ENCODE data around the gene NCOR1.
"Not testable (repeated sequence)": the region's sequence is repeated elsewhere in the genome, so short reads cannot be mapped to it uniquely, and the experiment has no call there.

Gene NCOR1

GRCh38 chr17:16222406-16222805 lies 7.1 kb upstream of the NCOR1 start:
- DNase-seq, result no peak
- no peak overlapping the region for H3K4me3 ChIP-seq (ENCODE audit: low read length)
- no peaks in the 10 kb centered on the region for H3K9me3 ChIP-seq (replicated peaks; ENCODE audit: insufficient read depth, low read length)
- no peaks in the 10 kb centered on the region for H3K4me1 ChIP-seq (ENCODE audit: low read length)
- no peak overlapping the region for H3K27ac ChIP-seq (ENCODE audit: low read length)
- H4K20me1 ChIP-seq (ENCODE audit: insufficient read depth, low read length), result no peaks in the 10 kb centered on the region
- no peak overlapping the region for H3K4me2 ChIP-seq (ENCODE audit: low read depth, low read length)
- no peaks in the 10 kb centered on the region for H3K36me3 ChIP-seq (replicated peaks; ENCODE audit: insufficient read depth, low read length)
- no peaks in the 10 kb centered on the region for H3F3A ChIP-seq (ENCODE audit: insufficient read depth, low read length)
- TF ChIP-seq CTCF (IDR thresholded peaks at IDR 0.05; ENCODE audit: low read length) (no peak), EZH2phosphoT487 (IDR thresholded peaks at IDR 0.05; ENCODE audit: low read length) (no peak), EZH2 (optimal IDR thresholded peaks at IDR 0.05; ENCODE audit: low read depth, low read length) (no peak)
- H3K9me2 ChIP-seq (replicated peaks; ENCODE audit: insufficient read depth, low read length), result no peaks in the 10 kb centered on the region
- H3K79me2 ChIP-seq (ENCODE audit: low read length), result peaks cover 34% of the 10 kb centered on the region
- H2AFZ ChIP-seq (ENCODE audit: low read length), result no peak overlapping the region
- no peak overlapping the region for H3K9ac ChIP-seq (ENCODE audit: low read length)
- no peaks in the 10 kb centered on the region for H3K27me3 ChIP-seq (replicated peaks; ENCODE audit: insufficient read depth, low read length)

GRCh38 chr17:16217002-16217635 lies 1.8 kb upstream of the NCOR1 start, which contains the start of gene PIGL:
Gene PIGL, plus strand, starts transcription at chr17:16217210. Its CDS starts 17 bp downstream, at chr17:16217227.
- peak within 1 kb of the TSS; percentile 70 for H3K4me2 ChIP-seq (ENCODE audit: low read depth, low read length)
- H3K36me3 ChIP-seq (replicated peaks; ENCODE audit: insufficient read depth, low read length), result no peaks in the 10 kb centered on the region
- peak within 1 kb of the TSS; percentile 92; the same call in 1 of the 2 replicates for H3K27ac ChIP-seq (ENCODE audit: low read length)
- peak; percentile 92 for DNase-seq
- H3K4me1 ChIP-seq (ENCODE audit: low read length), result peaks cover 3% of the 10 kb centered on the region
- TF ChIP-seq CTCF (IDR thresholded peaks at IDR 0.05; ENCODE audit: low read length) (no peak), EZH2phosphoT487 (IDR thresholded peaks at IDR 0.05; ENCODE audit: low read length) (no peak), EZH2 (optimal IDR thresholded peaks at IDR 0.05; ENCODE audit: low read depth, low read length) (no peak)
- H3K4me3 ChIP-seq (ENCODE audit: low read length), result peak within 1 kb of the TSS; percentile 98
- H3K27me3 ChIP-seq (replicated peaks; ENCODE audit: insufficient read depth, low read length), result no peaks in the 10 kb centered on the region
- H3F3A ChIP-seq (ENCODE audit: insufficient read depth, low read length), result peaks cover 19% of the 10 kb centered on the region
- H3K9me2 ChIP-seq (replicated peaks; ENCODE audit: insufficient read depth, low read length), result no peaks in the 10 kb centered on the region
- H4K20me1 ChIP-seq (ENCODE audit: insufficient read depth, low read length), result no peaks in the 10 kb centered on the region
- H3K9ac ChIP-seq (ENCODE audit: low read length), result peak within 1 kb of the TSS; percentile 93
- H2AFZ ChIP-seq (ENCODE audit: low read length), result peak within 1 kb of the TSS; percentile 95
- H3K79me2 ChIP-seq (ENCODE audit: low read length), result peaks cover 68% of the 10 kb centered on the region
- no peaks in the 10 kb centered on the region for H3K9me3 ChIP-seq (replicated peaks; ENCODE audit: insufficient read depth, low read length)

- H2AFZ ChIP-seq (ENCODE audit: low read length), result peak overlapping the region; percentile 95
- H3K9ac ChIP-seq (ENCODE audit: low read length); H4K20me1 ChIP-seq (ENCODE audit: insufficient read depth, low read length); H3K27me3 ChIP-seq (replicated peaks; ENCODE audit: insufficient read depth, low read length); H3K9me2 ChIP-seq (replicated peaks; ENCODE audit: insufficient read depth, low read length); H3K36me3 ChIP-seq (replicated peaks; ENCODE audit: insufficient read depth, low read length); H3K4me1 ChIP-seq (ENCODE audit: low read length); H3K9me3 ChIP-seq (replicated peaks; ENCODE audit: insufficient read depth, low read length); DNase-seq: not testable (repeated sequence)
- H3K27ac ChIP-seq (ENCODE audit: low read length), result peak overlapping the region; percentile 92; the same call in 1 of the 2 replicates
- H3K4me2 ChIP-seq (ENCODE audit: low read depth, low read length), result peak overlapping the region; percentile 70
- H3K79me2 ChIP-seq (ENCODE audit: low read length), result peaks cover 75% of the 10 kb centered on the region
- H3F3A ChIP-seq (ENCODE audit: insufficient read depth, low read length), result peaks cover 19% of the 10 kb centered on the region
- H3K4me3 ChIP-seq (ENCODE audit: low read length), result peak overlapping the region; percentile 98
Measured at GRCh38 chr17:16216341-16217001, 1.1 kb upstream of the NCOR1 start.

- no peaks in the 10 kb centered on the region for H3K9me2 ChIP-seq (replicated peaks; ENCODE audit: insufficient read depth, low read length)
- peak overlapping the region; percentile 95 for H2AFZ ChIP-seq (ENCODE audit: low read length)
- H3K9me3 ChIP-seq (replicated peaks; ENCODE audit: insufficient read depth, low read length), result no peaks in the 10 kb centered on the region
- TF ChIP-seq CTCF (IDR thresholded peaks at IDR 0.05; ENCODE audit: low read length) (no peak), EZH2 (optimal IDR thresholded peaks at IDR 0.05; ENCODE audit: low read depth, low read length) (no peak), EZH2phosphoT487 (IDR thresholded peaks at IDR 0.05; ENCODE audit: low read length) (no peak)
- no peaks in the 10 kb centered on the region for H3K27me3 ChIP-seq (replicated peaks; ENCODE audit: insufficient read depth, low read length)
- peaks cover 80% of the 10 kb centered on the region for H3K79me2 ChIP-seq (ENCODE audit: low read length)
- H3F3A ChIP-seq (ENCODE audit: insufficient read depth, low read length), result peaks cover 19% of the 10 kb centered on the region
- H3K4me2 ChIP-seq (ENCODE audit: low read depth, low read length), result peak overlapping the region; percentile 68
- DNase-seq, result peak; percentile 78
- 0 out of 2 replicates have a peak, but pooled peaks cover 3% of the 10 kb centered on the region for H4K20me1 ChIP-seq (ENCODE audit: insufficient read depth, low read length)
- peaks cover 3% of the 10 kb centered on the region for H3K4me1 ChIP-seq (ENCODE audit: low read length)
- no peaks in the 10 kb centered on the region for H3K36me3 ChIP-seq (replicated peaks; ENCODE audit: insufficient read depth, low read length)
- peak overlapping the region; percentile 92 for H3K27ac ChIP-seq (ENCODE audit: low read length)
- H3K4me3 ChIP-seq (ENCODE audit: low read length), result peak overlapping the region; percentile 83
- H3K9ac ChIP-seq (ENCODE audit: low read length), result peak overlapping the region; percentile 93
Measured at GRCh38 chr17:16215965-16216316, 607 bp upstream of the NCOR1 start.
